ENCODE measurements around the gene C15orf39.
A peak's percentile ranks its signal among the peaks of the same experiment; 100 is the strongest.

DNA sequence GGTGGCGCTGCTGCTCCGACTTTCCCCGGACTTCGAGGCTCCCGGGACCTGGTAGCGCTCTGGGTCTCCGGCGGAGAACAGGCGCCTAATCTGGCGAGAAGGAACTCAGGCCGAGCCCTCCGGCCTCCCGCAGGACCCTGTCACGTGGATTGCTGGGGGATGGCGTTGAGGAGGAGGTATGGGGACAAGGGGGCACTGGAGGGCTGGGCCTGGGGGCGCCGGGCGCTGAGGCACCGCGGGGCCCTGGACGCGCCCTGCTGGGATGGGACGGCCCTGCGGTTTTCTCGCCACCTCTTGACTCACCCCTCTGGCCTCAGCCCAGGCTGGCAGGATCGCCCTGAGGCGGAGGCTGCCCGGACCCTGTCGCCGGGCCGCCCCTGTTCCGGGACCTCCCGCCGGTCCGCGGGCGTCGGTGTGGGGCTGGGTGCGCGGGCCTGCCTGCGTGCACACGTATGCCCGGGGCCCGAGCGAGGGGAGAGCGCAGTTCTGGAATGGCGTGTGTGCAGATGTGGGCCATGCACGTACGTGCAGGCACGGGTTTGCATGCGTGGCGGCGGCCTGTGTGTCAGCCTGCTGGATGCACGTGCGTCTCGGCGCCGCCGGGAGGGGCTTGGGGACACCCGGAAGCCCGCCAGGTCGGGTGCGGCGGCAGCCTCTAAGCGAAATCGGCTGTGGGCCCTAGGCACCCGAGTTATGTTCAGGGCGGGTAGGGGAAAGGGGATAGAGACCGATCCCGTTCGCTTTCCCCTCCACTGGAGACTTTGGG lies 752 bp downstream of the C15orf39 start:
- TF ChIP-seq POLR2A (IDR thresholded peaks at IDR 0.05) (no peak), CTCF (IDR thresholded peaks at IDR 0.05) (peak in 2 of 4 donors; percentile 4 to 23)
